SK-N-SH treated with all-trans-retinoic acid at 6 μM for 48 hours (cell line): ENCODE data around the gene CDX2.

Source experiments
- ATAC-seq: fragments of 200-7000 bp; cut with Tn5 transposase; 3 replicates; pipeline ENCODE4 v1.9.1; 2020; ENCODE audit warnings: mild to moderate bottlenecking, moderate library complexity
- ARNTL ChIP-seq: fragments of 450-650 bp; formaldehyde crosslinking; IDR thresholded peaks from 2 replicates; pipeline ENCODE4 v1.5.0; 2020; ENCODE audit warnings: low read depth, mild to moderate bottlenecking, moderate library complexity, borderline replicate concordance
- BACH2 ChIP-seq: fragments of 250-450 bp; sonication (Bioruptor Pico); IDR thresholded peaks from 2 replicates; pipeline ENCODE4 v1.9.0; 2021; ENCODE audit warnings: mild to moderate bottlenecking, borderline replicate concordance
- CSDC2 ChIP-seq: fragments of 250-450 bp; sonication (Bioruptor Pico); IDR thresholded peaks from 2 replicates; pipeline ENCODE4 v1.5.0; 2020; ENCODE audit warnings: mild to moderate bottlenecking, moderate library complexity
- ESRRG ChIP-seq: fragments of 250-450 bp; sonication (Bioruptor Pico); IDR thresholded peaks from 2 replicates; pipeline ENCODE4 v1.6.1; 2021; ENCODE audit warnings: mild to moderate bottlenecking
- GLIS3 ChIP-seq: fragments of 250-450 bp; sonication (Bioruptor Pico); IDR thresholded peaks from 2 replicates; pipeline ENCODE4 v1.5.0; 2020; ENCODE audit warnings: mild to moderate bottlenecking, moderate library complexity
- ISL1 ChIP-seq: fragments of 250-450 bp; sonication (Bioruptor Pico); IDR thresholded peaks from 2 replicates; pipeline ENCODE4 v2.1.2; 2022; ENCODE audit warnings: mild to moderate bottlenecking, moderate library complexity
- OSR1 ChIP-seq: fragments of 250-450 bp; sonication (Bioruptor Pico); IDR thresholded peaks from 2 replicates; pipeline ENCODE4 v1.8.0; 2022; ENCODE audit warnings: moderate library complexity, mild to moderate bottlenecking, inconsistent platforms
- RARB ChIP-seq: fragments of 250-450 bp; sonication (Bioruptor Pico); IDR thresholded peaks from 2 replicates; pipeline ENCODE4 v1.8.0; 2021; ENCODE audit warnings: mild to moderate bottlenecking, moderate library complexity
- SNAI2 ChIP-seq: fragments of 250-450 bp; sonication (Bioruptor Pico); IDR thresholded peaks from 2 replicates; pipeline ENCODE4 v1.5.0; 2020; ENCODE audit warnings: mild to moderate bottlenecking, moderate library complexity
- ZC3H10 ChIP-seq: fragments of 250-450 bp; sonication (Bioruptor Pico); IDR thresholded peaks from 2 replicates; pipeline ENCODE4 v1.5.1; 2021; ENCODE audit warnings: mild to moderate bottlenecking, moderate library complexity
- ZFP3 ChIP-seq: fragments of 250-450 bp; sonication (Bioruptor Pico); IDR thresholded peaks from 2 replicates; pipeline ENCODE4 v1.5.0; 2020; ENCODE audit warnings: mild to moderate bottlenecking, moderate library complexity
- ZFP30 ChIP-seq: fragments of 450-650 bp; formaldehyde crosslinking; IDR thresholded peaks from 2 replicates; pipeline ENCODE4 v1.5.0; 2022; ENCODE audit warnings: mild to moderate bottlenecking, moderate library complexity
- ZNF565 ChIP-seq: fragments of 450-650 bp; formaldehyde crosslinking; conservative IDR thresholded peaks from 2 replicates; pipeline ENCODE4 v1.5.0; 2020; ENCODE audit warnings: low read depth, mild to moderate bottlenecking, moderate library complexity
- ZNF8 ChIP-seq: fragments of 450-650 bp; formaldehyde crosslinking; IDR thresholded peaks from 2 replicates; pipeline ENCODE4 v1.5.0; 2020; ENCODE audit warnings: mild to moderate bottlenecking, moderate library complexity
- TF ChIP-seq, protein P1 (sequence below): fragments of 250-450 bp; sonication (Bioruptor Pico); IDR thresholded peaks from 2 replicates; pipeline ENCODE4 v1.5.0; 2020; ENCODE audit warnings: mild to moderate bottlenecking, moderate library complexity
- TF ChIP-seq, protein P2 (sequence below): fragments of 250-450 bp; sonication (Bioruptor Pico); IDR thresholded peaks from 2 replicates; pipeline ENCODE4 v1.5.1; 2020; ENCODE audit warnings: low read depth, mild to moderate bottlenecking, moderate library complexity
- TF ChIP-seq, protein P3 (sequence below): fragments of 250-450 bp; sonication (Bioruptor Pico); IDR thresholded peaks from 2 replicates; pipeline ENCODE4 v1.8.0; 2021; ENCODE audit warnings: low read depth, mild to moderate bottlenecking, moderate library complexity, borderline replicate concordance
- TF ChIP-seq, protein P4 (sequence below): fragments of 250-450 bp; sonication (Bioruptor Pico); IDR thresholded peaks from 2 replicates; pipeline ENCODE4 v1.5.1; 2021; ENCODE audit warnings: mild to moderate bottlenecking, moderate library complexity

Gene CDX2

DNA sequence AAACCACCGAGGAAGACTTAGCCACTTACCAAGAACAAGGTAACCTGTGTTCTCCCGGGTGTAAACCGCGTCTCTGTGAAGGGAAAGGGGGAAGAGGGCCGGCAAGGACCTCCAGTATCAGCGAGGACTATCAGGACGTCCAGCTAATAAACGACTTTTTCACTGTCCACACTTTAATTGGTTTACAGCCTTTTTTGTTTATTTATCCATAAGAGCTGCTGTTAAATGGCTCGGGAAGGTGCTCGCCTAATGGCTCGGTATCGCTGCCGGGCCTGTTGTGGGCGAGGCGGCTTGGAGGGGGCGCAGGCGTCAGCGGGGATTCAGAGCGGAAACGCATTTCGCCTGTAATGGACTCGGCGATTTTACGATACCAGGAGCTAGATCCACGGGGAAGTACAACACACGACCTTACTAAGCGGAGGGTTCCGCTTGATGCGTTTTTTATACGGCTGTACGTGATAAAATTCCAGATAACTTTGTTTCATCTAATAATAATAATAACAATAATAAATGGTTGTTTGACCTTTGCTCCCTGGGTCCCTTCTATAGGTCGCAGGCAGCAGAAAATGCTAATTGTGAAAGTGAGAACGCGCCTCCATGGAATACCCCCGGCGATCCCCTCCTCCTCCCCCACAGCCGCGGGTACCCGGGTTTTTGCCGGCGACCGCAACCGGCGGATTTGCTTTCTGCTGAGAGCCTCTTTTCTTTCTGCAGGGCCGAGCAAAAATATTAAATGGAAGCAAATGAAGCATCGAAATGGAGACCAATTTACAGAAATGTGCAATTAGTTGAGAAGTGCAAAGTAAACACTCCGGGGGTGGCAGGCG is 51.8 kb downstream of the CDX2 start:
- no peak for ATAC-seq
- TF ChIP-seq ZNF565 (CRISPR knock-in tag) (no peak), GLIS3 (CRISPR knock-in tag) (no peak)
- TF ChIP-seq, protein P1, sequence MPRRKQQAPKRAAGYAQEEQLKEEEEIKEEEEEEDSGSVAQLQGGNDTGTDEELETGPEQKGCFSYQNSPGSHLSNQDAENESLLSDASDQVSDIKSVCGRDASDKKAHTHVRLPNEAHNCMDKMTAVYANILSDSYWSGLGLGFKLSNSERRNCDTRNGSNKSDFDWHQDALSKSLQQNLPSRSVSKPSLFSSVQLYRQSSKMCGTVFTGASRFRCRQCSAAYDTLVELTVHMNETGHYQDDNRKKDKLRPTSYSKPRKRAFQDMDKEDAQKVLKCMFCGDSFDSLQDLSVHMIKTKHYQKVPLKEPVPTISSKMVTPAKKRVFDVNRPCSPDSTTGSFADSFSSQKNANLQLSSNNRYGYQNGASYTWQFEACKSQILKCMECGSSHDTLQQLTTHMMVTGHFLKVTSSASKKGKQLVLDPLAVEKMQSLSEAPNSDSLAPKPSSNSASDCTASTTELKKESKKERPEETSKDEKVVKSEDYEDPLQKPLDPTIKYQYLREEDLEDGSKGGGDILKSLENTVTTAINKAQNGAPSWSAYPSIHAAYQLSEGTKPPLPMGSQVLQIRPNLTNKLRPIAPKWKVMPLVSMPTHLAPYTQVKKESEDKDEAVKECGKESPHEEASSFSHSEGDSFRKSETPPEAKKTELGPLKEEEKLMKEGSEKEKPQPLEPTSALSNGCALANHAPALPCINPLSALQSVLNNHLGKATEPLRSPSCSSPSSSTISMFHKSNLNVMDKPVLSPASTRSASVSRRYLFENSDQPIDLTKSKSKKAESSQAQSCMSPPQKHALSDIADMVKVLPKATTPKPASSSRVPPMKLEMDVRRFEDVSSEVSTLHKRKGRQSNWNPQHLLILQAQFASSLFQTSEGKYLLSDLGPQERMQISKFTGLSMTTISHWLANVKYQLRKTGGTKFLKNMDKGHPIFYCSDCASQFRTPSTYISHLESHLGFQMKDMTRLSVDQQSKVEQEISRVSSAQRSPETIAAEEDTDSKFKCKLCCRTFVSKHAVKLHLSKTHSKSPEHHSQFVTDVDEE (CRISPR knock-in tag), result no peak

DNA sequence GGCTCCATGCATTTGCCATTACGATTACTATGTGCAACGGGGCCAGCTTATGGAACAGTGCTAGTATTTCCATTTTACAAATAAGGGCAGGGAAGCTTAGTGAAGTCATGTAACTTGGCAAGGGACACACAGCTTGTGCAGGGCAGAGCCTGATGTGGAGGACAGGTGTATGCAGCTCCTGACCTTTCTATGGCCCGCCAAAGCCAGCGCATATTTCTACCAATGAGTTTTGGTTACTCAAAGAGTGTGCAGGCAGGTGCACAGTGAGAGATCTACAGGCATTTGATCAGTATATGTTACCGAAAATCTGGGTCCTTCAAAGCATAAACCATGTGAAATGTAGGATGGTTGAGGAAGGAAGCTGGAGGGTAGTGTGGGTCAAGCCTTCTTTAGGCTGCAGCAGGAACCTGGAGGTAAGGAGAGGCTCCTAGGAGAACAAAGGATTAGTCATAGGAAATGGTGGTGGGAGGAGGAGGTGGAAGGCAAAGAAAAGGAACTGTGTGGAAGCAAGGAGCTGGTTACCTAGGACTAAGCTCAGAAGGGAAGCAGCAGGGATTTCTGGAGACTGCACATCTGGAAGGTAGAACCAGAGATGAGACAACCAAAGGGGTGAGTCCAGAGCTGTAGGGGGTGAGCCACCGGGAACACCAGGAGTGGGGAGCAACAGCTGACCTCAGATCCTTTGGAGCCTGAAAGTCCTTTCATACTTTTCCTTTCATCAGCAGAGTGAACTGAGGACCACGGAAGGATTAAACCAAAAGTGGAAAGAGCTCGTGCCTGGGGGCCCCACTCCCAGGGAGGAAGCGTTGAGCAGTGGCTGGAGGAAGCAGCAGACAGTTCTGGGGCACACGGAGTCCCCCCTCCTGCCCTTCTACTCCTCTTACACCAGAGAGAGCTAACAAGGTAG is 53.6 kb downstream of the CDX2 start:
- no peak for ATAC-seq
- TF ChIP-seq ZFP30 (no peak), GLIS3 (CRISPR knock-in tag) (no peak), ISL1 (CRISPR knock-in tag) (no peak), CSDC2 (CRISPR knock-in tag) (no peak), SNAI2 (CRISPR knock-in tag) (no peak), OSR1 (CRISPR knock-in tag) (no peak), ESRRG (CRISPR knock-in tag) (no peak)
- TF ChIP-seq, protein P2, sequence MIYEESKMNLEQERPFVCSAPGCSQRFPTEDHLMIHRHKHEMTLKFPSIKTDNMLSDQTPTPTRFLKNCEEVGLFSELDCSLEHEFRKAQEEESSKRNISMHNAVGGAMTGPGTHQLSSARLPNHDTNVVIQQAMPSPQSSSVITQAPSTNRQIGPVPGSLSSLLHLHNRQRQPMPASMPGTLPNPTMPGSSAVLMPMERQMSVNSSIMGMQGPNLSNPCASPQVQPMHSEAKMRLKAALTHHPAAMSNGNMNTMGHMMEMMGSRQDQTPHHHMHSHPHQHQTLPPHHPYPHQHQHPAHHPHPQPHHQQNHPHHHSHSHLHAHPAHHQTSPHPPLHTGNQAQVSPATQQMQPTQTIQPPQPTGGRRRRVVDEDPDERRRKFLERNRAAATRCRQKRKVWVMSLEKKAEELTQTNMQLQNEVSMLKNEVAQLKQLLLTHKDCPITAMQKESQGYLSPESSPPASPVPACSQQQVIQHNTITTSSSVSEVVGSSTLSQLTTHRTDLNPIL (CRISPR knock-in tag), result no peak
- TF ChIP-seq, protein P1 (CRISPR knock-in tag), result no peak

DNA sequence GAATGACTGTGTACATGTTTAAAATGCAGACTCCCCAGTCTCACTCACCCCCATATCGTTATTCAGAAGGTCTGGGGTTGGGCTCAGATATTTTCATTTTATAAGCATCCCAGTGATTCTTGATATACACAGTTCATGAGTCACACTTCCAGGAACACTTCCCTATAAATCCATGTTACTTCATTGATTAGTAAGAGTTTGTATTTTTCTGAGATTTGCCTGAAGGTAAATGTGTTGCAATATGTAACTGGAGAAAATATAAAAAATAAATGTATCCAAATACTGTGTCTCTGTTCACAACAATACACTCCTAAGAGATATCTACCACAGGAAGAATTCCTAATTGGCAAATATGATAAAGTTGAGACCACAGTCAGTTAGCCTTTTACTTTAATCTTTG is 56.0 kb downstream of the CDX2 start:
- ATAC-seq, result no peak
- TF ChIP-seq SNAI2 (CRISPR knock-in tag), result no peak
- TF ChIP-seq, protein P2 (CRISPR knock-in tag), result no peak
- TF ChIP-seq, protein P3, sequence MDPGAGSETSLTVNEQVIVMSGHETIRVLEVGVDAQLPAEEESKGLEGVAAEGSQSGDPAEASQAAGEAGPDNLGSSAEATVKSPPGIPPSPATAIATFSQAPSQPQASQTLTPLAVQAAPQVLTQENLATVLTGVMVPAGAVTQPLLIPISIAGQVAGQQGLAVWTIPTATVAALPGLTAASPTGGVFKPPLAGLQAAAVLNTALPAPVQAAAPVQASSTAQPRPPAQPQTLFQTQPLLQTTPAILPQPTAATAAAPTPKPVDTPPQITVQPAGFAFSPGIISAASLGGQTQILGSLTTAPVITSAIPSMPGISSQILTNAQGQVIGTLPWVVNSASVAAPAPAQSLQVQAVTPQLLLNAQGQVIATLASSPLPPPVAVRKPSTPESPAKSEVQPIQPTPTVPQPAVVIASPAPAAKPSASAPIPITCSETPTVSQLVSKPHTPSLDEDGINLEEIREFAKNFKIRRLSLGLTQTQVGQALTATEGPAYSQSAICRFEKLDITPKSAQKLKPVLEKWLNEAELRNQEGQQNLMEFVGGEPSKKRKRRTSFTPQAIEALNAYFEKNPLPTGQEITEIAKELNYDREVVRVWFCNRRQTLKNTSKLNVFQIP, result no peak
- no peak for TF ChIP-seq ZNF565 (CRISPR knock-in tag)
- TF ChIP-seq, protein P4, sequence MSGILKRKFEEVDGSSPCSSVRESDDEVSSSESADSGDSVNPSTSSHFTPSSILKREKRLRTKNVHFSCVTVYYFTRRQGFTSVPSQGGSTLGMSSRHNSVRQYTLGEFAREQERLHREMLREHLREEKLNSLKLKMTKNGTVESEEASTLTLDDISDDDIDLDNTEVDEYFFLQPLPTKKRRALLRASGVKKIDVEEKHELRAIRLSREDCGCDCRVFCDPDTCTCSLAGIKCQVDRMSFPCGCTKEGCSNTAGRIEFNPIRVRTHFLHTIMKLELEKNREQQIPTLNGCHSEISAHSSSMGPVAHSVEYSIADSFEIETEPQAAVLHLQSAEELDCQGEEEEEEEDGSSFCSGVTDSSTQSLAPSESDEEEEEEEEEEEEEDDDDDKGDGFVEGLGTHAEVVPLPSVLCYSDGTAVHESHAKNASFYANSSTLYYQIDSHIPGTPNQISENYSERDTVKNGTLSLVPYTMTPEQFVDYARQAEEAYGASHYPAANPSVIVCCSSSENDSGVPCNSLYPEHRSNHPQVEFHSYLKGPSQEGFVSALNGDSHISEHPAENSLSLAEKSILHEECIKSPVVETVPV (CRISPR knock-in tag), result no peak
- no peak for TF ChIP-seq RARB (CRISPR knock-in tag)
- no peak for TF ChIP-seq ZC3H10
- TF ChIP-seq ISL1 (CRISPR knock-in tag), result no peak
- TF ChIP-seq, protein P1 (CRISPR knock-in tag), result no peak
- TF ChIP-seq ARNTL (CRISPR knock-in tag), result no peak
- no peak for TF ChIP-seq ZNF8
- TF ChIP-seq OSR1 (CRISPR knock-in tag), result no peak
- TF ChIP-seq ZFP30, result no peak
- TF ChIP-seq BACH2 (CRISPR knock-in tag), result no peak
- TF ChIP-seq ZFP3 (CRISPR knock-in tag), result no peak
